GM19397 (cell line): Measurements from ENCODE around the gene F7.
"Not testable (repeated sequence)": the region's sequence is repeated elsewhere in the genome, so short reads cannot be mapped to it uniquely, and the experiment has no call there.

Source experiments
- ATAC-seq: cut with Tn5 transposase; IDR thresholded peaks from one replicate; pipeline ENCODE4 v1.9.1; 2021; ENCODE audit warnings: mild to moderate bottlenecking, moderate library complexity; ENCODE audit not compliant: unreplicated experiment

Gene F7

GRCh38 chr13:113070855-113071254 is 34.7 kb upstream of the F7 start:
- no peak for ATAC-seq

DNA sequence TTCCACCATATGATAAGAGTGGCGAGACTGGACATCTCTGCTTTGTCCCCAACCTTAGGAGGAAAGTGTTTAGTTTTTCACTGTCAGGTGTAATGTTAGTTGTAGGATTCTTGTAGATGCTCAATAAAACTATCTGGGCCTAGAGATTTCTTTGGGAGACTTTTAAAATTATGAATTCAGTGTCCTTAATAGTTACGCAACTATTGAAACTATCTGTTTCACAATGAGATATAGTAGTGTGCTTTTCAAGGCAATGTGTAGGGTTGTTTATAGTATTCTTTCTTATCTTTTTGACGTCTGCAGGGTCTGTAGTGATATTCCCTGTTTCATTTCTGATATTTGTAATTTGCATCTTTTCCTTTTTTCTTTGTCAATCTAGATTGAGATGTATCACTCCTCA is 33.2 kb upstream of the F7 start:
- ATAC-seq, result no peak

GRCh38 chr13:113073942-113074341 is 31.6 kb upstream of the F7 start:
- no peak for ATAC-seq

GRCh38 chr13:113074401-113074800 is 31.2 kb upstream of the F7 start:
- ATAC-seq, result no peak

DNA sequence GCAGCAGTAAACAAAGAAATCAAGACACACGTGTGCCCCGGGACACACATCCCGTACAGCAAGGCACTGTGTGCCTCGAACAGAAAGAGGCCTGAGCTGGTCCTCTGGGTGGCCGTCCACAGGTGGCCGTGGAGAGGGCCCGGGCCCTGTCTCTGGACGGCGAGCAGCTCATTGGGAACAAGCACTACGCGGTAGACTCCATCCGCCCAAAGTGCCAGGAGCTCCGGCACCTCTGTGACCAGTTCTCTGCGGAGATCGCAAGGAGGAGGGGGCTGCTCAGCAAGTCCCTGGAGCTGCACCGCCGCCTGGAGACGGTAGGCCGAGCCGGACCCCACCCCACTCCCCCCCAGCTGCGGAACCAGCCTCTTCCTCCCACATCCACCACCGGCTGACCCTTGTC is 30.7 kb upstream of the F7 start:
- ATAC-seq, result no peak

DNA sequence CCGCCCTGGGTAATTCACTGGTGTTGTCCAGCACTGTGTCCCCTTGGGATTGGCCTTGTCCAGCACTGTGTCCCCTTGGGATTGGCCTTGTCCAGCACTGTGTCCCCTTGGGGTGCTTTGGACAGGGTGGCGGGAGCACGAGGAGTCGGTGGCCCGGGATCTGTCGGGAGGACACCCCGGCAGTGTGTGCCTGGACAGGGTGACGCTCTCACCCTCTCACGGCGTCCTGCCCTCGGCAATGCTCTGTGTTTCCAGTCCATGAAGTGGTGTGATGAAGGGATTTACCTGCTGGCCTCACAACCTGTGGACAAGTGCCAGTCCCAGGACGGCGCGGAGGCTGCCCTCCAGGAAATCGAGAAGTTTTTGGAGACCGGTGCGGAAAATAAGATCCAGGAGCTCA is 29.9 kb upstream of the F7 start:
- no peak for ATAC-seq

- no peak for ATAC-seq
Measured at GRCh38 chr13:113076681-113077401, 28.8 kb upstream of the F7 start.

- ATAC-seq, result no peak
Measured at GRCh38 chr13:113077566-113077952, 28.0 kb upstream of the F7 start.

GRCh38 chr13:113077953-113078901 is 27.4 kb upstream of the F7 start:
- no peak for ATAC-seq

DNA sequence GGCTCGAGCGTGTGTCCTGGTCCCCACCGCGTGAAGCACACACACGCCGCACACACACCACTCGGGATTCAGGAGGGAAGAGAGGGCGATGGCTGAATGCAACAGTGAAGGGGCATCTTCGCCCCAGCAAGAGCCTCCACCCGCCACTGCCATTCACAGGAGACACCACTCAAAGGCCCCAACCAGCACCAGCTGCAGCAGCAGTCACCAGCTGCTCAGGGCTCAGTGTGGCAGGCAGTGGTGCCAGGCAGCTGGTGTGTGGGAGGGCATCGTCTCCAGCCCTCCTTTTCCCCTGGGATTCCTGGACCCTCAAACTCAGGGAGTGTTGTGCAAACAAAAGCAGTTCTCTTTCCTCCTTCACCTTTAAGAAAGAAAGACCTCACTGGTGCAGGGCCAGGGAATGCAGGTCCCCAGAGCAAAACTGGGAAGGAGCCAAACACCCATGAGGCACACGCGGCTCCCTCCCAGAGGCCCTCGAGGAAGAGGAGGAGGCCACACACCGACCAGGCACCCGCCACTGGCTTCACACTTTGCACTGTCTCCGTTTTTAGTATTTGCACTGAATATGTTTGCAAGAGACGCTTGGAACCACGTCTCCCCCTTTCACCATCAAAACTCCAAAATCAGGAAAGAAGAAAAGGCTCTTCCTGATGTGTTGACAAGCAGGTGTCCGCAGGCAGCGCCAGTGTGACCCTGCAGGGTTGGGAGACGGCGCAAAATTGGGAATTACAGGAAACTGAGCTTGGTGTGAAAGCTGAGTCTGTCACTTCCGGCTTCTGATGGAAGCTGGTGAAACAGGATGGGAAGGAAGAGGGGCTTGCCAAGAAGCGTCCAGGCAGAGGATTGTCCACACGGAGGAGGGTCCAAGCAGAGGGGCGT is 26.4 kb upstream of the F7 start:
- no peak for ATAC-seq

DNA sequence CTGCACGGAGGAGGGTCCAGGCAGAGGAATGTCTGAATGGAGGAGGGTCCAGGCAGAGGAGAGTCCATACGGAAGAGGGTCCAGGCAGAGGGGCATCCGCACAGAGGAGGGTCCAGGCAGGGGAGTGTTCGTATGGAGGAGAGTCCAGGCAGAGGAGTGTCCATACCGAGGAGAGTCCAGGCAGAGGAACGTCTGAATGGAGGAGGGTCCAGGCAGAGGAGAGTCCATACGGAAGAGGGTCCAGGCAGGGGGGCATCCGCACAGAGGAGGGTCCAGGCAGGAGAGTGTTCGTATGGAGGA is 25.9 kb upstream of the F7 start:
- ATAC-seq, result not testable (repeated sequence)

GRCh38 chr13:113080361-113080831 is 25.2 kb upstream of the F7 start:
- ATAC-seq, result no peak

GRCh38 chr13:113080901-113081521 is 24.6 kb upstream of the F7 start:
- no peak for ATAC-seq

DNA sequence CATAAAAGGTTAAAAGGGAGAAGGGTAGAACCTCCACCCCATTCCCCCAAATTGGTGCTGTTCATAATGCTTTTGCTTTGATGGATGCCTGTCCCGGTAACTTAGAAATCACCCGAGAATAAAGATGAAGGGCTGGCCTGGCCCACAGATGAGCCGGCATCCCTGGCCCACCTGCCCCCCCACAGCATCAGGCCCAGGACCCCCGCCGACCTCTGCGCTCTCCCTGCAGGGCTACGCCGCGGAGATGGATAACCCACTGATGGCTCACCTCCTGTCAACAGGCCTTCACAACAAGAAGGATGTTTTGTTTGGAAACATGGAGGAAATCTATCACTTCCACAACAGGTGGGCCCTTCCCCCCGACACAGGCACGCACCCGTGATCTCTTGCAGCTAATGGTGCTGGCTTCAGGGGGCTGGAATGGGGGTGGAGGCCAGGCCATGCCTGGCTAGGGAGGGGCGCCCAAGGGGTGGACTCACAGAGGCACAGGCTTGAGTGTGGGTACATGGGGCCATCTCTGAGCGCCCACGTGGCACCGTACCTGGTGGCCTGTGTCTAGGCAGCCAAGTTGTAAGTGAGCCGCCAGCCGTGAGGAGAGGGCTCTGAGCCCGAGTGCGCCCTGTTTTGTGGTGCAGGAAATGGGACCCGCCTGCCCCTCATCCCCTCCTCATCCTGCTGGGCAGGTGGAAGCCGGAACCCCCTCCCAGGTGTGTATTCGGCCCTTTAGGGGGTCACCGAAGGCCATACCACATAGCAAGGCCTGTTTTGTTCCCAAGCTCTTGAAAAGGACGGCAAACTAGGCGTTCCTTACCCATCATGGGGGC is 23.2 kb upstream of the F7 start:
- ATAC-seq, result no peak

DNA sequence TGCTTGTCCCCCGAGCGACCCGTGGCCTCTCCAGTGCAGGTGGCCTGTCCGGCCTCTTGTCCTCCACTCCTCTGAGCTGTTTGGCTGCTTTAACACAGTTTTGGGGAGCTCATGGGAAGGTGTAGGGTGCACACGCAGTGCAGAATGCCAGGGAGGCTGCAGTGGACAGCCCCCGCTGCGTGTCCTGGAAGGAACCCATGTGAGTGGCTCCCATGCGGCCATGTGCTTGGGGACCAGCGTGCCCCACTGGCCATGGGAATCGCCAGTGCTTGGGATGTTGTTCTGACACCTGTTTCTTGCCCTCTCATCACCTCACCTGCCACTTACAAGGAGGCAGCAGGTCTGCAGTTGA is 22.6 kb upstream of the F7 start:
- ATAC-seq, result no peak

DNA sequence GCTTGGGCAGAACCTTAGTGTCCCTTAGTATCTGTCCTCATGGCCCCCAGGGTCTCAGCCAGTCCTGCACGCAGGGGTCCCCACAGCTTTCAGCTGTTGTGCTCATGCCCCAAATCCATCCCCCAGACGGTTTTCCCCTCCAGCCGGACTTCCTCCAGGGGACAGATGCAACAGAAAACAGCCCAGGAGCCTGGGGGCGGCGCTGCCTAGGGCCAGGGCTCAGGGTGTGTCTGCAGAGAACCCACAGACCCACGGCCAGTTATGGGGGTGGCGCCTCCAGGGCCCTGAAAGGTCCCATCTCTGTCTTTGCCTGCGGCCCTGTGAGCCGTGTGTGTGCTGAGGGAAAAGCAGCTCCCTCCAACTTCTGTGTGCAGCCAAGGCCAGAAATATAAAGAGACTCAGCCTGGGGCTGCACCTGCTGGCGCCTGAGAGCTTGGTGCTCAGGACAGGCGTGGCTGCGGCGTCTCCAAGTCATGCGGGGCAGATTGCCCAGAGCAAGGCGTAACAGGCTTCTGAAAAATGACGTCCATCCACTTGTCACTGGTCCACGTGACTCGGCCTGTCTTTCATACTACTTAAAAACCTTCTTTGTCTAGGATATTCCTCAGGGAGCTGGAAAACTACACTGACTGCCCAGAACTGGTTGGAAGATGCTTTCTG is 22.1 kb upstream of the F7 start:
- ATAC-seq, result no peak

DNA sequence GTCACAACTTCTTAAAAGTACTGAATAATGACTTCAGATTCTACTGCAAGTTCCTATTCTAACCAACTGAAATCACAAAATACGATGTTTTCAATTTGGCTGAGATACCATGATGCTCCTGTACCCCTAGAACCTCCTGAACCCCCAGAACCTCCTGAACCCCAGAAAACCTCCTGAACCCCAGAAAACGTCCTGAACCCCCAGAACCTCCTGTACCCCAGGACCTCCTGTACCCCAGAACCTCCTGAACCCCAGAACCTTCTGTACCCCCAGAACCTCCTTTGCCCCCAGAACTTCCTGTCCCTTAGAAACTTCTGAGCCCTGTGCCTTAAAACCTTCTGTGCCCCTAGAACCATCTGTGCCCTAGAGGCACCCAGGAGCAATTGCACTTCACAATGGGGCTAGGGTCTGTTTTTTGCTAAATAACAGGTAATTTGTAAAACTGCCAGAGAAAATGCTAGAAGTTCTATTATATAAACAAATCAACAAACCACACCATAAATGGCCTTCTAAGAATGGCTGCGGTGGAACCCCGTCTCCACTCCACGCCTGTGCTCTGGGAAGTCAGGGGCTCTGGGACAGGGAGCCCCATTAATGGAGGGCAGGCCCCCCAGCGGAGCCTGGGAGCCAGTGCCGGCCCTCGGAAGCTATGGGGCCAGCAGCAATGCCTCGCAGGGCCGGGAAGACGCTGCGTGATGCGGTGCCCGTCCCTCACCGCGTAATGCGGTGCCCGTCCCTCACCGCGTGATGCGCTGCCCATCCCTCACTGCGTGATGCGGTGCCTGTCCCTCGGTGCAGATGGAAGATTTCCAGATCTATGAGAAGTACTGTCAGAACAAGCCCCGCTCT is 21.3 kb upstream of the F7 start:
- no peak for ATAC-seq

DNA sequence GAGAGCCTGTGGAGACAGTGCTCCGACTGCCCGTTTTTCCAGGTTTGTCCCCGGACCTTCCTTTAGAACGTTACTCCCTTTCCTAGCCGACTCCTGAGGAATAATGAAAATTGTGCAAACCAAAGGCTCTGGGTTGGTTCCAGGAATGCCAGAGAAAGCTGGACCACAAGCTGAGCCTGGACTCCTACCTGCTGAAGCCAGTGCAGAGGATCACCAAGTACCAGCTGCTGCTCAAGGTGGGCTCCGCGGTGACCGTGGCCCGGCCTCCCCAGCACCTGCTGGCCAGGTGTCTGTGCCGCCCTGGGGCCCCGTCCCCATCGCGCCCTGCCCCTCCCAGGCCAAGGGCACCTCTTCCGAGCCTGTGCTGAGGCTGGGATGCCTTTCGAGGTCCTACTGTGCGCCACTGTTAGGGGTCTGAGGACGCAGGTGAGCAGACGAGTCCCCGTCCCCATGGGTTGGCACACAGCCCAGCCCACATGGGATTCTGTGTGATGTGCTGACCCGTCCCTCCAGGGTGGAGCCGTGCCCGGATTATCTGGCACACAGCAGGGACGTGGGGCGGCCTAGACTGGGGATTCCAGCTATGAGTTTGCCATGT is 20.5 kb upstream of the F7 start:
- ATAC-seq, result no peak
